Neural cell (in vitro differentiated cells): ENCODE results near the gene CAMK2A. TPM values are rescaled to one million over a fixed set of nuclear protein-coding genes. Genes with fewer than 3 reads are reported as not detected.

Source experiments
- H2AFZ ChIP-seq: fragments of 200-600, 300-800 bp; sonication (generic), shearing (Covaris generic); 2 replicates; pipeline ENCODE4 v1.6.0; 2014; ENCODE audit warnings: low read depth, mild to moderate bottlenecking, antibody characterized with exemption, low read length, moderate library complexity
- H3F3A ChIP-seq: fragments of 200-600 bp; shearing (Covaris generic); 2 replicates; pipeline ENCODE4 v1.6.1; 2016; ENCODE audit warnings: mild to moderate bottlenecking, moderate library complexity, mixed read lengths, antibody characterized with exemption, low read length; ENCODE audit not compliant: insufficient read depth, poor library complexity, severe bottlenecking
- H3K27ac ChIP-seq: fragments of 200-600, 300-800 bp; sonication (generic), shearing (Covaris generic); 2 replicates; pipeline ENCODE4 v1.5.1; 2014; ENCODE audit warnings: mild to moderate bottlenecking, low read length, moderate library complexity
- H3K27me3 ChIP-seq: fragments of 300-800, 200-600 bp; sonication (generic), shearing (Covaris generic); 2 replicates; pipeline ENCODE4 v1.6.0; 2014; ENCODE audit warnings: mild to moderate bottlenecking, low read depth, low read length, moderate library complexity; ENCODE audit not compliant: insufficient read depth
- H3K36me3 ChIP-seq: fragments of 300-800, 200-600 bp; sonication (generic), shearing (Covaris generic); 2 replicates; pipeline ENCODE4 v1.5.1; 2014; ENCODE audit warnings: mild to moderate bottlenecking, antibody characterized with exemption, low read length, moderate library complexity; ENCODE audit not compliant: insufficient read depth
- H3K4me2 ChIP-seq: fragments of 300-800, 200-600 bp; sonication (generic), shearing (Covaris generic); 2 replicates; pipeline ENCODE4 v1.6.0; 2014; ENCODE audit warnings: mild to moderate bottlenecking, low read length
- H3K4me3 ChIP-seq: fragments of 300-800, 200-600 bp; sonication (generic), shearing (Covaris generic); 2 replicates; pipeline ENCODE4 v1.5.1; 2014; ENCODE audit warnings: mild to moderate bottlenecking, low read length, moderate library complexity
- H3K79me2 ChIP-seq: fragments of 200-600 bp; shearing (Covaris generic); replicated peaks from 2 replicates; pipeline ENCODE4 v1.6.0; 2014; ENCODE audit warnings: mild to moderate bottlenecking, low read length, moderate library complexity; ENCODE audit not compliant: insufficient read depth
- H3K9ac ChIP-seq: fragments of 300-800, 200-600 bp; sonication (generic), shearing (Covaris generic); 2 replicates; pipeline ENCODE4 v1.6.1; 2016; ENCODE audit warnings: mild to moderate bottlenecking, low read length, mixed read lengths
- H3K9me2 ChIP-seq: fragments of 200-600 bp; shearing (Covaris generic); 2 replicates; pipeline ENCODE4 v1.6.1; 2016; ENCODE audit warnings: mild to moderate bottlenecking, low read length, mixed read lengths; ENCODE audit not compliant: insufficient read depth
- H3K9me3 ChIP-seq: fragments of 200-600, 300-800 bp; sonication (generic), shearing (Covaris generic); 2 replicates; pipeline ENCODE4 v1.6.1; 2016; ENCODE audit warnings: mild to moderate bottlenecking, mixed run types, low read length, moderate library complexity, mixed read lengths
- H4K20me1 ChIP-seq: fragments of 200-600 bp; shearing (Covaris generic); 2 replicates; pipeline ENCODE4 v1.6.1; 2016; ENCODE audit warnings: mild to moderate bottlenecking, mixed run types; ENCODE audit not compliant: insufficient read depth
- EP300 ChIP-seq: fragments of 450-650 bp; conservative IDR thresholded peaks from 2 replicates; pipeline ENCODE4 v1.6.1; 2014; ENCODE audit warnings: antibody characterized with exemption, mild to moderate bottlenecking, moderate library complexity; ENCODE audit not compliant: poor library complexity, severe bottlenecking
- MXI1 ChIP-seq: fragments of 450-650 bp; conservative IDR thresholded peaks from 2 replicates; pipeline ENCODE4 v1.6.1; 2014; ENCODE audit warnings: antibody characterized with exemption, mild to moderate bottlenecking; ENCODE audit not compliant: poor library complexity, severe bottlenecking
- POLR2AphosphoS5 ChIP-seq: IDR thresholded peaks from 2 replicates; pipeline ENCODE4 v1.6.1; 2012
- RAD21 ChIP-seq: fragments of 450-650 bp; conservative IDR thresholded peaks from 2 replicates; pipeline ENCODE4 v1.6.1; 2014; ENCODE audit warnings: antibody characterized with exemption, mild to moderate bottlenecking, moderate library complexity
- SMC3 ChIP-seq: fragments of 450-650 bp; conservative IDR thresholded peaks from 2 replicates; pipeline ENCODE4 v1.6.1; 2014; ENCODE audit warnings: antibody characterized with exemption, mild to moderate bottlenecking, moderate library complexity; ENCODE audit not compliant: poor library complexity
- TAF1 ChIP-seq: IDR thresholded peaks from 2 replicates; pipeline ENCODE4 v1.6.1; 2012; ENCODE audit warnings: low read depth
- polyA plus RNA-seq: library from polyadenylated mRNA; depleted of rRNA; stranded (reverse); fragments of >200 nt; gene quantifications from 2 replicates; pipeline ENCODE4 v1.2.3, GENCODE V29; 2014
- TF ChIP-seq, protein P1 (sequence below): fragments of 450-650 bp; IDR thresholded peaks from 2 replicates; pipeline ENCODE4 v1.5.1; 2014; ENCODE audit warnings: antibody characterized with exemption, mild to moderate bottlenecking, moderate library complexity; ENCODE audit not compliant: poor library complexity, severe bottlenecking
- TF ChIP-seq, protein P2 (sequence below): IDR thresholded peaks from 2 replicates; pipeline ENCODE4 v1.6.1; 2012; ENCODE audit warnings: borderline replicate concordance

Gene CAMK2A
- polyA plus RNA-seq, 1 donor from 2014 or later: 61.7 TPM

DNA sequence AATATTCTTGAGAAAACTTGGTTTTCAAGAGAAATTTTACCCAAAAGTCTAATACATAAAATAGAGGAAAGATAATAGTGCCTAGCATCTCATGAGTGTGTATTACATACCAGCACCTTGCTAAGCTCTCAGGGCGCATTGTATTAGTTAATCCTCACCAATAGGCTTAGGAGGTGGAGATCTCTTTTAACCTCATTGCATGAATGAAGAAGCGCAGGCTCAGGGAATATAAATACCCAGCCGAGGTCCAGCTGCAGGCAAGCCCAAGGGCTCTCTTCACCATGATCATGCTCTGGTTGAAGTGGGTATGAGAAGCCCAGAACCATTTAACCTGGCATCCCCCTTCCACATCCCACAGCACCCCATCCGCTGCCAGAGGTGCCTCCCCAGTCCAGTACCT, 46.0 kb downstream of the CAMK2A start:
- Histone ChIP-seq H3K79me2 (no peaks in the 10 kb centered on the region), H4K20me1 (no peaks in the 10 kb centered on the region), H3K27ac (no peak overlapping the region), H3K9ac (no peak overlapping the region), H3K4me2 (no peak overlapping the region), H3K27me3 (no peaks in the 10 kb centered on the region), H3K9me3 (no peaks in the 10 kb centered on the region), H3K9me2 (no peaks in the 10 kb centered on the region), H3K36me3 (peaks cover 6% of the 10 kb centered on the region), H3K4me3 (no peak overlapping the region), H3F3A (no peaks in the 10 kb centered on the region), H2AFZ (no peak overlapping the region)
- TF ChIP-seq MXI1 (no peak), TAF1 (no peak)
- TF ChIP-seq, protein P1, sequence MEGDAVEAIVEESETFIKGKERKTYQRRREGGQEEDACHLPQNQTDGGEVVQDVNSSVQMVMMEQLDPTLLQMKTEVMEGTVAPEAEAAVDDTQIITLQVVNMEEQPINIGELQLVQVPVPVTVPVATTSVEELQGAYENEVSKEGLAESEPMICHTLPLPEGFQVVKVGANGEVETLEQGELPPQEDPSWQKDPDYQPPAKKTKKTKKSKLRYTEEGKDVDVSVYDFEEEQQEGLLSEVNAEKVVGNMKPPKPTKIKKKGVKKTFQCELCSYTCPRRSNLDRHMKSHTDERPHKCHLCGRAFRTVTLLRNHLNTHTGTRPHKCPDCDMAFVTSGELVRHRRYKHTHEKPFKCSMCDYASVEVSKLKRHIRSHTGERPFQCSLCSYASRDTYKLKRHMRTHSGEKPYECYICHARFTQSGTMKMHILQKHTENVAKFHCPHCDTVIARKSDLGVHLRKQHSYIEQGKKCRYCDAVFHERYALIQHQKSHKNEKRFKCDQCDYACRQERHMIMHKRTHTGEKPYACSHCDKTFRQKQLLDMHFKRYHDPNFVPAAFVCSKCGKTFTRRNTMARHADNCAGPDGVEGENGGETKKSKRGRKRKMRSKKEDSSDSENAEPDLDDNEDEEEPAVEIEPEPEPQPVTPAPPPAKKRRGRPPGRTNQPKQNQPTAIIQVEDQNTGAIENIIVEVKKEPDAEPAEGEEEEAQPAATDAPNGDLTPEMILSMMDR: no peak
- TF ChIP-seq, protein P2, sequence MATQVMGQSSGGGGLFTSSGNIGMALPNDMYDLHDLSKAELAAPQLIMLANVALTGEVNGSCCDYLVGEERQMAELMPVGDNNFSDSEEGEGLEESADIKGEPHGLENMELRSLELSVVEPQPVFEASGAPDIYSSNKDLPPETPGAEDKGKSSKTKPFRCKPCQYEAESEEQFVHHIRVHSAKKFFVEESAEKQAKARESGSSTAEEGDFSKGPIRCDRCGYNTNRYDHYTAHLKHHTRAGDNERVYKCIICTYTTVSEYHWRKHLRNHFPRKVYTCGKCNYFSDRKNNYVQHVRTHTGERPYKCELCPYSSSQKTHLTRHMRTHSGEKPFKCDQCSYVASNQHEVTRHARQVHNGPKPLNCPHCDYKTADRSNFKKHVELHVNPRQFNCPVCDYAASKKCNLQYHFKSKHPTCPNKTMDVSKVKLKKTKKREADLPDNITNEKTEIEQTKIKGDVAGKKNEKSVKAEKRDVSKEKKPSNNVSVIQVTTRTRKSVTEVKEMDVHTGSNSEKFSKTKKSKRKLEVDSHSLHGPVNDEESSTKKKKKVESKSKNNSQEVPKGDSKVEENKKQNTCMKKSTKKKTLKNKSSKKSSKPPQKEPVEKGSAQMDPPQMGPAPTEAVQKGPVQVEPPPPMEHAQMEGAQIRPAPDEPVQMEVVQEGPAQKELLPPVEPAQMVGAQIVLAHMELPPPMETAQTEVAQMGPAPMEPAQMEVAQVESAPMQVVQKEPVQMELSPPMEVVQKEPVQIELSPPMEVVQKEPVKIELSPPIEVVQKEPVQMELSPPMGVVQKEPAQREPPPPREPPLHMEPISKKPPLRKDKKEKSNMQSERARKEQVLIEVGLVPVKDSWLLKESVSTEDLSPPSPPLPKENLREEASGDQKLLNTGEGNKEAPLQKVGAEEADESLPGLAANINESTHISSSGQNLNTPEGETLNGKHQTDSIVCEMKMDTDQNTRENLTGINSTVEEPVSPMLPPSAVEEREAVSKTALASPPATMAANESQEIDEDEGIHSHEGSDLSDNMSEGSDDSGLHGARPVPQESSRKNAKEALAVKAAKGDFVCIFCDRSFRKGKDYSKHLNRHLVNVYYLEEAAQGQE: no peak

DNA sequence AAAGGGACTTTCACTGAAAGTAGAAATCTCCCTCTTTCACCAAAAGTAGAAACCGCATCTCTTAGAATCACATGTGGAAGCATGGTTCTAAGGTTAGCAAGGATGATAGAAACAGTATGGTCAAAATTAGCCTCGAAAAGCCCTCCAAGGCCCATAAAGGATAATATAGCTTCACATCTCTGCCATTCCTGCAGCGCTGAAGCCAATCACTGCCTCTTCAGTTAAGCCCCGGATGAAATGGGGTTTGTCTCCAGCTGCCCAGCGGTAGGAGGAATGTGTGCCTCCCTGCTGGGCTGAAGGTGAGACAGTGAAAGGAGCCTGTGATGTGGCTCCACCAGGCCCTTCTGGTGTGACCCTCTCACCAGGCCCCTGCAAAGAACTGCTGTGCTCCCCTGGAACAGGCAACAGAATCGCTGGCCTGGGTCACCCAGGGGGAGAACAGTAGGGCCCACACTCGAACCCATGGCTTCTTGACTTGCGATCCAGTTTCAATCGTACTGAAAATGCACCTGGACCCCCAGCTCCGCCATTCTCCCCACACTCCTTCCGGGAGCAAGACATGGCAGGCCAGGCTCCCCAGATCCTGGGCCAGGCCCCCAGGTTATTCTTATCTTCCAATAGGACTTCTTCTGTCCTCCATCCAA, 47.2 kb downstream of the CAMK2A start:
- Histone ChIP-seq H3K9ac (no peak overlapping the region), H3K27ac (no peak overlapping the region), H3K9me2 (no peaks in the 10 kb centered on the region), H3K4me3 (no peak overlapping the region), H3K36me3 (peaks cover 4% of the 10 kb centered on the region), H2AFZ (no peak overlapping the region), H3F3A (no peaks in the 10 kb centered on the region), H3K79me2 (no peaks in the 10 kb centered on the region), H3K9me3 (no peaks in the 10 kb centered on the region), H3K27me3 (no peaks in the 10 kb centered on the region), H4K20me1 (no peaks in the 10 kb centered on the region), H3K4me2 (no peak overlapping the region)
- TF ChIP-seq, protein P1: no peak
- TF ChIP-seq SMC3 (no peak), EP300 (no peak), MXI1 (no peak), TAF1 (no peak), POLR2AphosphoS5 (no peak), RAD21 (no peak)
- TF ChIP-seq, protein P2: no peak
